Endothelial cell of umbilical vein (primary cell): ENCODE data around the gene MED17. TPM values are rescaled to one million over a fixed set of nuclear protein-coding genes. Genes with fewer than 3 reads are reported as not detected.

Source experiments
- BruUV-seq: library from RNA; stranded (reverse); fragments of 400-500 nt; replicated peaks from 2 replicates; lab custom pipeline; 2021; lab: Mats Ljungman, UMichigan
- CTCF ChIA-PET: fragments of 300-600, 350-600 bp; sonication (Branson Sonifier 250); formaldehyde crosslinking; loops from one replicate; lab custom pipeline; 2021; ENCODE audit warnings: antibody characterized with exemption, inconsistent platforms; lab: Charles Lee
- POLR2A ChIA-PET: fragments of 300-600, 350-600 bp; sonication (Branson Sonifier 250); formaldehyde crosslinking; loops from one replicate; lab custom pipeline; 2021; ENCODE audit warnings: antibody characterized with exemption, inconsistent platforms; lab: Charles Lee
- DNase-seq: peaks from one replicate; pipeline ENCODE4 v3.0.0-alpha.2; 2011; ENCODE audit warnings: low read depth, low spot score
- FAIRE-seq: peaks from 2 replicates; lab custom pipeline; 2011; peaks lifted over from hg19 to GRCh38; lab: Jason Lieb, UNC
- H2AFZ ChIP-seq: 2 replicates; pipeline ENCODE4 v1.6.0; 2012; ENCODE audit warnings: low read depth, low read length, control low read depth, inconsistent platforms
- H3K27ac ChIP-seq: 2 replicates; pipeline ENCODE4 v1.5.1; 2011; ENCODE audit warnings: low read depth, mild to moderate bottlenecking, control low read depth, low read length, moderate library complexity; ENCODE audit not compliant: insufficient read depth
- H3K27me3 ChIP-seq, 2 experiments: 2 replicates each; pipeline versions ENCODE4 v1.6.0 to v1.6.1; 2011; ENCODE audit warnings: low read length in 2 of 2, mixed read lengths in 1 of 2; ENCODE audit not compliant: control insufficient read depth in 2 of 2, insufficient read depth in 2 of 2
- H3K36me3 ChIP-seq, 2 experiments: 2 replicates in 1 of 2; 3 replicates in 1 of 2; pipeline ENCODE4 v1.5.1; 2011; ENCODE audit warnings: low read length in 2 of 2, mild to moderate bottlenecking in 1 of 2, moderate library complexity in 1 of 2; ENCODE audit not compliant: control insufficient read depth in 2 of 2, insufficient read depth in 2 of 2; ENCODE audit errors: extremely low read depth in 1 of 2
- H3K4me1 ChIP-seq: 3 replicates; pipeline ENCODE4 v1.5.1; 2011; ENCODE audit warnings: mild to moderate bottlenecking, low read length; ENCODE audit not compliant: control insufficient read depth, insufficient read depth; ENCODE audit errors: extremely low read depth
- H3K4me2 ChIP-seq: 2 replicates; pipeline ENCODE4 v1.6.1; 2011; ENCODE audit warnings: low read length, control low read depth, mixed read lengths; ENCODE audit not compliant: insufficient read depth
- H3K4me3 ChIP-seq, 3 experiments: fragments of 200-600 bp in 1 of 3; sonication (generic), shearing (Covaris generic) in 1 of 3; replicated peaks in 1 of 3; 2 replicates each; pipeline ENCODE4 v1.5.1; 2011 to 2016; ENCODE audit warnings: control low read depth in 3 of 3, low read length in 3 of 3, mild to moderate bottlenecking in 2 of 3, inconsistent platforms in 1 of 3, low read depth in 1 of 3, moderate library complexity in 1 of 3; ENCODE audit not compliant: insufficient read depth in 1 of 3
- H3K79me2 ChIP-seq: 2 replicates; pipeline ENCODE4 v1.6.0; 2012; ENCODE audit warnings: low read length, inconsistent platforms; ENCODE audit not compliant: control insufficient read depth, insufficient read depth
- H3K9ac ChIP-seq: replicated peaks from 2 replicates; pipeline ENCODE3; 2011; ENCODE audit warnings: low read length, control low read depth; ENCODE audit not compliant: insufficient read depth; ENCODE audit errors: extremely low read depth
- H3K9me1 ChIP-seq: replicated peaks from 3 replicates; pipeline ENCODE4 v1.6.0; 2011; ENCODE audit warnings: mild to moderate bottlenecking, low read length; ENCODE audit not compliant: control insufficient read depth, insufficient read depth; ENCODE audit errors: extremely low read depth
- H3K9me3 ChIP-seq: replicated peaks from 2 replicates; pipeline ENCODE4 v1.5.1; 2012; ENCODE audit warnings: low read length, inconsistent platforms; ENCODE audit not compliant: control insufficient read depth, insufficient read depth
- H4K20me1 ChIP-seq: replicated peaks from 2 replicates; pipeline ENCODE3; 2011; ENCODE audit warnings: mild to moderate bottlenecking, low read length; ENCODE audit not compliant: control insufficient read depth, insufficient read depth; ENCODE audit errors: extremely low read depth
- CTCF ChIP-seq, 2 donors: IDR thresholded peaks; 1 replicate in 1 of 2; 2 replicates in 1 of 2; pipeline ENCODE4 v1.5.1; 2011; ENCODE audit warnings: low read length in 2 of 2, mild to moderate bottlenecking in 2 of 2, moderate library complexity in 2 of 2, control low read depth in 1 of 2, inconsistent platforms in 1 of 2, low read depth in 1 of 2; ENCODE audit not compliant: insufficient read depth in 1 of 2; ENCODE audit errors: extremely low read depth in 1 of 2
- EZH2 ChIP-seq: IDR thresholded peaks from 2 replicates; pipeline ENCODE4 v1.6.1; 2012; ENCODE audit warnings: borderline replicate concordance, low read depth, mild to moderate bottlenecking, moderate library complexity, low read length, inconsistent platforms; ENCODE audit not compliant: severe bottlenecking
- FOS ChIP-seq: IDR thresholded peaks from 2 replicates; pipeline ENCODE4 v1.6.1; 2011; ENCODE audit warnings: mild to moderate bottlenecking, low read length, moderate library complexity, borderline replicate concordance; ENCODE audit not compliant: insufficient read depth
- GATA2 ChIP-seq: IDR thresholded peaks from 2 replicates; pipeline ENCODE4 v1.7.0; 2011; ENCODE audit warnings: low read depth, mild to moderate bottlenecking, moderate library complexity, mixed read lengths, low read length; ENCODE audit not compliant: insufficient read length, insufficient read depth
- JUN ChIP-seq: IDR thresholded peaks from 2 replicates; pipeline ENCODE4 v1.6.1; 2011; ENCODE audit warnings: borderline replicate concordance, low read depth; ENCODE audit not compliant: insufficient read length, insufficient read depth
- MAX ChIP-seq: IDR thresholded peaks from 2 replicates; pipeline ENCODE4 v1.6.1; 2011; ENCODE audit not compliant: insufficient read depth, insufficient read length
- MYC ChIP-seq: IDR thresholded peaks from one replicate; pipeline ENCODE4 v1.6.1; 2011; ENCODE audit warnings: mild to moderate bottlenecking, low read depth, low read length
- POLR2A ChIP-seq: IDR thresholded peaks from 2 replicates; pipeline ENCODE4 v1.6.1; 2012; ENCODE audit warnings: low read depth, mild to moderate bottlenecking, control low read depth, low read length
- POLR2AphosphoS5 ChIP-seq: IDR thresholded peaks from 2 replicates; pipeline ENCODE4 v1.6.1; 2012; ENCODE audit warnings: low read depth, mild to moderate bottlenecking, control low read depth, low read length, moderate library complexity; ENCODE audit not compliant: insufficient read depth
- dilution Hi-C: fragments of 300-500 bp; cut with MboI; formaldehyde crosslinking; loops from one replicate; pipeline ENCODE4 v1.15.0; 2019; ENCODE audit warnings: low sequenced_read_pairs; ENCODE audit not compliant: extremely low pct_ligation_motif_present
- intact Hi-C: fragments of 100-400 bp; cut with micrococcal nuclease; formaldehyde crosslinking; loops from one replicate; pipeline ENCODE4 v1.10.0; 2022
- polyA plus RNA-seq, 4 experiments: library from polyadenylated mRNA; depleted of rRNA in 3 of 4; stranded (reverse) in 3 of 4; unstranded in 1 of 4; fragments of >200 nt; gene quantifications; 2 replicates each; pipeline versions ENCODE4 v1.2.1 to v1.2.3, GENCODE V29; 2011 to 2012; ENCODE audit warnings: missing spikeins in 1 of 4
- total RNA-seq: library from RNA; stranded (reverse); gene quantifications from 2 replicates; pipeline ENCODE4 v1.2.3, GENCODE V29; 2021

The MED17 gene
- total and polyA plus RNA-seq, 2 donors (not counting 3 experiments of a cell fraction or from before 2014, with no cell fraction given), result 11.3 to 40.6 TPM

- BruUV-seq, result no TSS peak
- Histone ChIP-seq H3K9me3 (no peaks in the 10 kb centered on the region), H4K20me1 (no peaks in the 10 kb centered on the region), H3K9ac (no peak overlapping the region), H3K4me3 (no peak overlapping the region), H3K4me1 (no peaks in the 10 kb centered on the region), H3K36me3 (no peaks in the 10 kb centered on the region), H3K9me1 (no peaks in the 10 kb centered on the region), H3K27me3 (no peaks in the 10 kb centered on the region), H3K27ac (no peak overlapping the region), H3K4me2 (no peak overlapping the region), H3K79me2 (no peaks in the 10 kb centered on the region), H2AFZ (no peak overlapping the region)
- dilution Hi-C loops, result no loop called here
- POLR2A ChIA-PET, result no interaction called here
- no peak for TF ChIP-seq JUN
- no peak for TF ChIP-seq MAX
- no peak for TF ChIP-seq EZH2
- FAIRE-seq (no peak), DNase-seq (no peak)
- CTCF ChIA-PET, result no interaction called here
- intact Hi-C loops, result no loop called here
Measured at GRCh38 chr11:93829598-93829997, 45.5 kb downstream of the MED17 start.

- DNase-seq (no peak), FAIRE-seq (no peak)
- no TSS peak for BruUV-seq
- Histone ChIP-seq H3K27me3 (no peaks in the 10 kb centered on the region), H4K20me1 (no peaks in the 10 kb centered on the region), H3K4me2 (no peak overlapping the region), H3K9ac (no peak overlapping the region), H2AFZ (no peak overlapping the region), H3K4me3 (no peak overlapping the region), H3K9me3 (no peaks in the 10 kb centered on the region), H3K79me2 (no peaks in the 10 kb centered on the region), H3K36me3 (no peaks in the 10 kb centered on the region), H3K27ac (no peak overlapping the region), H3K9me1 (no peaks in the 10 kb centered on the region), H3K4me1 (no peaks in the 10 kb centered on the region)
- ChIA-PET POLR2A (no interaction called here), CTCF (interaction anchor here (1.4 kb wide), 1 partner anchor 8 kb away, joined by 3 read pairs; no protein-coding TSS in a partner anchor)
- intact Hi-C loops, result no loop called here
- TF ChIP-seq POLR2A, result no peak
- no peak for TF ChIP-seq POLR2AphosphoS5
- no peak for TF ChIP-seq GATA2
- TF ChIP-seq MYC, result no peak
- no peak for TF ChIP-seq JUN
- TF ChIP-seq EZH2, result no peak
- no peak for TF ChIP-seq FOS
- no peak for TF ChIP-seq MAX
- TF ChIP-seq CTCF (IDR thresholded peaks at IDR 0.05; ENCODE audit: extremely low read depth in 1 of 2, insufficient read depth in 1 of 2, low read depth in 1 of 2, low read length in 2 of 2), result no peak
- dilution Hi-C loops, result no loop called here
Measured at GRCh38 chr11:93831343-93832127, 47.5 kb downstream of the MED17 start.
